Measurements from ENCODE around the gene CBL. TPM values are rescaled to one million over a fixed set of nuclear protein-coding genes. Genes with fewer than 3 reads are reported as not detected.

Gene CBL
- total RNA-seq, 3 donors from 2014 or later = 18.7 to 19.6 (median 19.5) TPM

DNA sequence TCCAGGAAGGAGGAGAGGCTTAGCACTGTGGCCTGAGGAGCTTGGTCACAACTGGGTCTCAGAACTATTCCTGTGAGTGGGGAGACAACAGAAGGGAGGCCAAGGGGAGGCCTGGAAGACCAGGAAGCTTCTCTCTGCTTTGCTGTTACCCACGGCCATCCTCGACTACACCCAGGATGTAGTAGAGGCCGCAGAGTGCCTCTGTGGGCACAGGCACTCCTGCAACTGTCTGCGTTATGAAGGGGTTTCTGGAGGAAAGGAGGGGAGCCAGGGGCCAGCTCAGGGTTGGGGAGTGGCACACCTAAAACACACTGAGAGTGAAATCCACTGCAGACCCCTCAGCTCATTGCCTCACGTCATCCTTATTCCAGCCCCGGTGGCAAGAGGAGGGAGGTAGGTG lies 144.2 kb downstream of the CBL start:
- Mint-ChIP-seq H3K27me3 (ENCODE audit: low read depth) (peaks cover 27% of the 10 kb centered on the region), H3K36me3 (ENCODE audit: insufficient read depth) (no peaks in the 10 kb centered on the region), H3K9me3 (no peaks in the 10 kb centered on the region), H3K4me1 (ENCODE audit: low read depth) (peaks cover 6% of the 10 kb centered on the region), H3K4me3 (no peak overlapping the region)
- DNase-seq = no peak
- no peak for ATAC-seq

DNA sequence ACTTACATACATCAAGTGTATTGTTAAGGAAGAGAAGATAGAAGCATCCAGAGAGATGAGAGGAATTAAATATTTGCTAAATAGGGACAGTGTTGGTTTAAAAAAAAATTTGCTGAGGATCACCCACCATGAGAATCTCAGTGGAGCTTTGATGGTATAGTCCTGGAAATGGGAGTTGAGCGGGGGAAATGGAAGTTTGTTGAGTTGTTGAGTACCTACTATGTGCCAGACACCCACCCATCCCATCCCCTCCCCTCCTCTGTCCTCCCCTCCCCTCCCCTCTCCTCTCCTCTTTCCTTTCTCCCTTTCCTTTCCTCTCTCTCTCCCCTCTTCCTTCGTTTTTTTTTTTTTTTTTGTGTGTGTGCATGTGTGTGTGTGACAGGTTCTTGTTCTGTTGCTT lies 145.1 kb downstream of the CBL start:
- ATAC-seq (no peak), DNase-seq (no peak)
- Mint-ChIP-seq H3K27me3 (ENCODE audit: low read depth) (peaks cover 26% of the 10 kb centered on the region), H3K4me1 (ENCODE audit: low read depth) (peaks cover 6% of the 10 kb centered on the region), H3K4me3 (no peak overlapping the region), H3K9me3 (no peaks in the 10 kb centered on the region), H3K36me3 (ENCODE audit: insufficient read depth) (no peaks in the 10 kb centered on the region)

DNA sequence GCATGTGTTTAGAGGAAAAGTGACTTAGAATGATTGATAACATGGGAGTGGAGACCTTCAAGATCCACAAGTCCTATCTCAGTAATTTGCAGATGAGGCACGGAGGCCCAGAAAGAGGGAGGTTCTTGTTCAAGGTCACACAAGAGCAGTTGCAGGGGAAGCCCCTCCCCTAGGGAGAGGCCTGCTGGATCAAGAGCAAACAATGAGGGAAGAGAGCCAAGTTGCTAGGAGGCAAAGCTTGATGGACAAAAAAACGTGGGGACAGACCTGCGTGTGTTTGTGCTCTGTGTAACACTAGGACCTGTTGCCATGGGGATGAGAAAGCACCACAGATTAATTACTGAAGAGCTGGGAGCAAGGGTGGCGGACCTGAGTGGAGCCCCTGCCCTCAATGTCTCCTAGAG lies 146.7 kb downstream of the CBL start:
- Mint-ChIP-seq H3K9me3 (no peaks in the 10 kb centered on the region), H3K4me1 (ENCODE audit: low read depth) (peaks cover 7% of the 10 kb centered on the region), H3K4me3 (no peak overlapping the region), H3K36me3 (ENCODE audit: insufficient read depth) (no peaks in the 10 kb centered on the region), H3K27me3 (ENCODE audit: low read depth) (peaks cover 24% of the 10 kb centered on the region)
- ATAC-seq = no peak
- DNase-seq = no peak

DNA sequence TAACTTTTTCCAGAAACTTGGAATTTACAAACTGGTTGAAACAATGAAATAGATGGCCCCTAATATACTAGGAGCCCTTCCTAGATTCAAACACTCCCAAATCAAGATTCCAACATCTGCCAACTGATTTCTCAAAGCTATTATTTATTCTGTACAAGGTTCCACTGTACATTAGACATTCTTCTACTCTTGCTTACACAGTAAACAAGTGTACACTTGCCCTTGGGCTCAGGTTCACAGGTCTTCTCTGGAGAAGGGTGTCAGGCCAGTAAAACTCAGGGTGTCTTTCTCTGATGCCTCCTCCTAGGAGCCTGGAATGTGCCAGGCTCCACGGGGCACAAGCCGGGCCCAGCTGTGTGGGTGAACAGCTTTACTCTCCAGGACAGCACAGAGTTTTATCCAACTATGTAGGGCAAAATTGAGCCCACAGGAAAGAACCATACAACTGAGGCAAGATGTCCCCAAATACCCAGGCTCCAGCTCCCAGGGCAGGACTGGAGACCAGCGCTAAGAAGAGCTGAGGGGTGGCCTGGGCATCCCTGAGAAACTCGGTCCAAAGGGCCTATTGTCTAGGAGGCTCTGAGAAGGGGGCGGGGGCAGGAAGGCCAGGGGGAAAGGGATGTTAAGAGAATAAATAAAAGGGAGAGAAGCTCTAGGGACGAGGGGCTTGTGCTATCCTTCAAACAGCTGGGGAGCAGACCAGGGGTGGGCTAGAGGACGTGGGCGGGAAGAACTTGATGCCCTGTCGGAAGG lies 149.1 kb downstream of the CBL start:
- Mint-ChIP-seq H3K36me3 (ENCODE audit: insufficient read depth) (no peaks in the 10 kb centered on the region), H3K4me3 (no peak overlapping the region), H3K9me3 (no peaks in the 10 kb centered on the region), H3K27me3 (ENCODE audit: low read depth) (peaks cover 21% of the 10 kb centered on the region), H3K4me1 (ENCODE audit: low read depth) (peaks cover 3% of the 10 kb centered on the region)
- ATAC-seq (no peak), DNase-seq (no peak)

DNA sequence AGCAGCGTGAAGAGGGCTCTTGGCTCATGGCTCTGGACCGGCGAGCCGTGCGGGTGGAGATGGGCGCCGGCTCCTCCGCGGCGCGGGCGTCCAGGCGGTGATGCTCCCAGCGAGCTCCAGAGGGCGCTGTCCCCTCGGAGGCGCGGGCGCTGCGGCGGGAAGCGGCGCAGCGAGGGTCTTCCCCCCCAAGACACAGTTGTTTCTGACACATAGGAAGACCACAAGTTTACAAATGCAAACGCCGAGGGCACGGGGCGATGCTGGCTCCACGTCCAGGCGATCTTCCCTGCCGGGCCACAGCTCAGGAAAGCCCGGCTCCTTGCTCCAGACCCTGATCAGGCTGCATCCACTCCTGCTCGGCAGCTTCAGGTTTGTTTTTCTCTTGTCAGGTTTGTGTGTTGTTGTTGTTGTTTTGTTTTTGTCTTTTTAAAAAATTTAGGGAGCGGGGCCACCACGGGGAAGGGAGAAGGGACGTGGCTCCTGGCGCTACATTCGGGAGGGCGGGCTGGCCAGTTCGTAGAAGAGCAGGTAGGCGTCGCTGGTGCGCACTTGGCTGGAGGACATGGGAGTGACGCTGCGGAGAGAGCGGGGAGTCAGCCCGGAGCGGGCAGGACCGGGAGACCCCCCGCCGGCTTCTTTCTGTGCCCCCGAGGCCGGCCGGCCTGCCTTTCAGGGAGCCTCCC lies 150.4 kb downstream of the CBL start:
- DNase-seq (peak; percentile 63), ATAC-seq (peak; percentile 88 to 89)
- H3K4me3 Mint-ChIP-seq = peak overlapping the region; percentile 82
- H3K4me1 Mint-ChIP-seq (ENCODE audit: low read depth) = peaks cover 4% of the 10 kb centered on the region
- peaks cover 17% of the 10 kb centered on the region for H3K27me3 Mint-ChIP-seq (ENCODE audit: low read depth)
- no peaks in the 10 kb centered on the region for H3K36me3 Mint-ChIP-seq (ENCODE audit: insufficient read depth)
- H3K9me3 Mint-ChIP-seq = no peaks in the 10 kb centered on the region

DNA sequence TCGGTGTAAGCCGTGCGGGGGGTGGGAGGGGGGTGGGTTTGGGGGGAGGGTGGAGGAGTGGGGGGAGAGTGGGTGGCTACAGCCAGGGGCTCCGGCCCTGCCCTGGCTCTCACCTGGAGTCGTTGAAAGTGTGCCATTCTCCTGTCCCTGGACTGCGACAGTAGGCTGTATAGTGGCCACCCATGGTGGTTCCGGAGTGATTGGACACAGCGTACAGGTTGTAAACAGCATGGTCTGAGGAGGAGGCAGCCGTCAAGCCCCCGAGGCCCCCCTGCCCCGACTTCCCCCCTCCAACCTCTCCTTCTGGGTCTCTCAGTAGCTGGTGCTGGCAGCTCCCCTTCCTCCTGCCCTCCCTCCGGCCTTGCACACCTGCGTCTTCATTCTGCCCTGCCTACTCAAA lies 150.9 kb downstream of the CBL start:
- no peak for ATAC-seq
- Mint-ChIP-seq H3K4me3 (peak overlapping the region; percentile 67), H3K9me3 (no peaks in the 10 kb centered on the region), H3K36me3 (ENCODE audit: insufficient read depth) (no peaks in the 10 kb centered on the region), H3K27me3 (ENCODE audit: low read depth) (peaks cover 14% of the 10 kb centered on the region), H3K4me1 (ENCODE audit: low read depth) (peaks cover 4% of the 10 kb centered on the region)
- no peak for DNase-seq

Other genes with a start within 250 kb of the CBL start
- gene FOXR1, start 234.6 kb upstream of the CBL start, total RNA-seq = not detected
- 10 to 100 TPM; 23.6 to 33.1 (median 31.0) TPM for gene CENATAC, start 208.2 kb upstream of the CBL start, total RNA-seq
- gene RPS25, start 188.0 kb upstream of the CBL start, total RNA-seq = 1,000 to 10,000 TPM; 1,565 to 1,602 (median 1,576) TPM
- 100 to 1,000 TPM; 115 to 146 (median 131) TPM for gene TRAPPC4, start 187.6 kb upstream of the CBL start, total RNA-seq
- gene SLC37A4, start 175.5 kb upstream of the CBL start, total RNA-seq = 10 to 100 TPM; 10.1 to 13.8 (median 13.5) TPM
- 100 to 1,000 TPM; 249 to 309 (median 260) TPM for gene HYOU1, start 149.1 kb upstream of the CBL start, total RNA-seq
- 10 to 100 TPM; 24.1 to 31.5 (median 30.0) TPM for gene VPS11, start 138.5 kb upstream of the CBL start, total RNA-seq
- 10 to 100 TPM; 43.7 to 64.7 (median 60.1) TPM for gene HMBS, start 121.5 kb upstream of the CBL start, total RNA-seq
- 10 to 100 TPM; 53.9 to 61.0 (median 60.9) TPM for gene DPAGT1, start 104.5 kb upstream of the CBL start, total RNA-seq
- gene C2CD2L, start 99.0 kb upstream of the CBL start, total RNA-seq = 10 to 100 TPM; 22.0 to 24.7 (median 23.0) TPM
- gene HINFP, start 84.8 kb upstream of the CBL start, total RNA-seq = 10 to 100 TPM; 20.1 to 26.2 (median 21.1) TPM
- gene ABCG4, start 57.3 kb upstream of the CBL start, total RNA-seq = under 1 TPM in 1 of 3 donors, not detected in 2; 0.38 TPM
- gene NLRX1, start 37.6 kb upstream of the CBL start, total RNA-seq = 10 to 100 TPM in 1 of 3 donors, 1 to 10 TPM in 2; 9.7 to 13.2 (median 9.7) TPM
- gene NHERF4, start 20.9 kb upstream of the CBL start, total RNA-seq = under 1 TPM in 2 of 3 donors, not detected in 1; 0.18 to 0.43 TPM
- gene MCAM, start 110.8 kb downstream of the CBL start, total RNA-seq = 1 to 10 TPM in 2 of 3 donors, under 1 TPM in 1; 0.96 to 3.2 (median 2.1) TPM
- 10 to 100 TPM; 18.6 to 20.7 (median 18.9) TPM for gene RNF26, start 128.2 kb downstream of the CBL start, total RNA-seq
- not detected for gene C1QTNF5, start 134.5 kb downstream of the CBL start, total RNA-seq
- not detected for gene MFRP, start 140.4 kb downstream of the CBL start, total RNA-seq
- gene USP2, start 175.4 kb downstream of the CBL start, total RNA-seq = under 1 TPM; 0.19 to 0.53 (median 0.37) TPM
- gene THY1, start 216.8 kb downstream of the CBL start, total RNA-seq = under 1 TPM; 0.35 to 0.52 (median 0.40) TPM